HG02759 (cell line): Measurements from ENCODE around the gene GOLGA8K.
"Not testable (repeated sequence)": the region's sequence is repeated elsewhere in the genome, so short reads cannot be mapped to it uniquely, and the experiment has no call there.

Experiments
- ATAC-seq: cut with Tn5 transposase; IDR thresholded peaks from one replicate; pipeline ENCODE4 v1.9.1; 2021; ENCODE audit warnings: mild to moderate bottlenecking, moderate library complexity; ENCODE audit not compliant: unreplicated experiment

The GOLGA8K gene

GRCh38 chr15:32403192-32403591, at the start of gene GOLGA8K:
Gene GOLGA8K, minus strand, starts transcription at chr15:32403292. Its CDS starts 98 bp downstream, at chr15:32403194.
- not testable (repeated sequence) for ATAC-seq

GRCh38 chr15:32440445-32440977, 37.4 kb upstream of the GOLGA8K start:
- ATAC-seq = peak; percentile 63

GRCh38 chr15:32434102-32434963, 31.2 kb upstream of the GOLGA8K start:
- ATAC-seq = peak; percentile 60

- not testable (repeated sequence) for ATAC-seq
Observed at GRCh38 chr15:32427635-32428034, 24.5 kb upstream of the GOLGA8K start.

GRCh38 chr15:32426511-32426910, 23.4 kb upstream of the GOLGA8K start:
- not testable (repeated sequence) for ATAC-seq

- not testable (repeated sequence) for ATAC-seq
Observed at GRCh38 chr15:32407903-32408302, 4.8 kb upstream of the GOLGA8K start.

- ATAC-seq = not testable (repeated sequence)
Observed at GRCh38 chr15:32396522-32396921, 6.6 kb downstream of the GOLGA8K start.

- not testable (repeated sequence) for ATAC-seq
Observed at GRCh38 chr15:32394745-32395144, 8.3 kb downstream of the GOLGA8K start.

- not testable (repeated sequence) for ATAC-seq
Observed at GRCh38 chr15:32388050-32388648, 14.9 kb downstream of the GOLGA8K start.

GRCh38 chr15:32385823-32386495, 17.1 kb downstream of the GOLGA8K start:
- ATAC-seq = not testable (repeated sequence)

- ATAC-seq = not testable (repeated sequence)
Observed at GRCh38 chr15:32374185-32374584, 28.9 kb downstream of the GOLGA8K start.

GRCh38 chr15:32373707-32374106, 29.4 kb downstream of the GOLGA8K start:
- not testable (repeated sequence) for ATAC-seq

GRCh38 chr15:32372075-32372474, 31.0 kb downstream of the GOLGA8K start:
- ATAC-seq = not testable (repeated sequence)

- not testable (repeated sequence) for ATAC-seq
Observed at GRCh38 chr15:32370526-32370925, 32.6 kb downstream of the GOLGA8K start.

GRCh38 chr15:32370064-32370463, 33.0 kb downstream of the GOLGA8K start:
- not testable (repeated sequence) for ATAC-seq

GRCh38 chr15:32366492-32366891, 36.6 kb downstream of the GOLGA8K start:
- not testable (repeated sequence) for ATAC-seq

GRCh38 chr15:32365955-32366354, 37.1 kb downstream of the GOLGA8K start:
- ATAC-seq = not testable (repeated sequence)

GRCh38 chr15:32364944-32365343, 38.1 kb downstream of the GOLGA8K start:
- ATAC-seq = not testable (repeated sequence)

- ATAC-seq = not testable (repeated sequence)
Observed at GRCh38 chr15:32363449-32363848, 39.6 kb downstream of the GOLGA8K start.

GRCh38 chr15:32361662-32362061, 41.4 kb downstream of the GOLGA8K start:
- not testable (repeated sequence) for ATAC-seq

GRCh38 chr15:32358462-32358861, 44.6 kb downstream of the GOLGA8K start:
- not testable (repeated sequence) for ATAC-seq
